GM21737 (cell line): ENCODE data around the gene ESF1.
A peak's percentile ranks its signal among the peaks of the same experiment; 100 is the strongest.

ENCODE experiments used
- ATAC-seq: cut with Tn5 transposase; IDR thresholded peaks from one replicate; pipeline ENCODE4 v1.9.1; 2021; ENCODE audit warnings: mild to moderate bottlenecking, moderate library complexity; ENCODE audit not compliant: unreplicated experiment

Gene ESF1

GRCh38 chr20:13681248-13682125 is 103.2 kb downstream of the ESF1 start:
- peak; percentile 73 for ATAC-seq

- no peak for ATAC-seq
Observed at GRCh38 chr20:13678944-13679343, 105.8 kb downstream of the ESF1 start.

- no peak for ATAC-seq
Observed at GRCh38 chr20:13677241-13677640, 107.5 kb downstream of the ESF1 start.

GRCh38 chr20:13676682-13677081 is 108.0 kb downstream of the ESF1 start:
- no peak for ATAC-seq

- ATAC-seq = no peak
Observed at GRCh38 chr20:13672690-13673089, 112.0 kb downstream of the ESF1 start.

GRCh38 chr20:13671916-13672378 is 112.8 kb downstream of the ESF1 start:
- ATAC-seq = no peak

GRCh38 chr20:13671512-13671911 is 113.2 kb downstream of the ESF1 start:
- no peak for ATAC-seq

- no peak for ATAC-seq
Observed at GRCh38 chr20:13670160-13670559, 114.6 kb downstream of the ESF1 start.

- ATAC-seq = no peak
Observed at GRCh38 chr20:13665709-13666395, 118.9 kb downstream of the ESF1 start.
